GM21447 (cell line): ENCODE results near the gene CSH1.
"Not testable (repeated sequence)": the region's sequence is repeated elsewhere in the genome, so short reads cannot be mapped to it uniquely, and the experiment has no call there.

ENCODE experiments used
- ATAC-seq: cut with Tn5 transposase; IDR thresholded peaks from one replicate; pipeline ENCODE4 v1.9.1; 2021; ENCODE audit not compliant: unreplicated experiment

The CSH1 gene

DNA sequence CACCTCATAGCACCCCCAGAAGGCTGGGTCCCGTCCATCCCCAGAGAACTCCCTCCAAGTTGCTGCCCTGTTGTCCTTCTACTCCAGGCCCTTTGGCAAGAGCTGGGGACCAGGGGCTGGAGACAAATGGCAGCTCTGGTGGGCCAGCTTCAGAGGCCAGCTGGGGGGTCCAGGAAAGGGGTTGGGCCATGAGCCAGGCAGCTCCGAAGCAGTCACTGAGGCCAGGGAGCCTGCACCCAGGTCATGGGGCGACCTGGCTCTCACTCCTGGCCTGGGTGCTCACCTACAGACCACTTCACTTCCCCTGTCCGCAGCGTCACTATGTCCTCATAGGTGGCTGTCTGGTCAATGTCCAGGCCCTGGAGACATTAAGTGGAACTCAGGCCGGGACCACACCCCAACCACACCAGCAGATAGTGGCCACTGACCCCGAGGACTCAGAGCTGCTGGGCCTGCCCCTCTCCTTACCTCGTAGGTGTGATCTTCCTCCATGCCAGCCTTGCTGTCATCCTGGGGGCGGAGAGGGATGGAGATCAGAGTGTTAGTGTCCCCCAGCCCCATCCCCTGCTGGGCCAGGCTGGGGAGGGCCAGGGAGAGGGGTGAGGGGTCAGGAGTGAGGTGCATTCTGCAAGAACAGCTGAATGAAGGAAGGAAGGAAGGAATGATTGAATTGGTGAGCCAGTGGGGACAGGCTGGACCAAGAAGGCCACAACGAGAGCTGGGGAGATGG lies 32.8 kb upstream of the CSH1 start:
- no peak for ATAC-seq

DNA sequence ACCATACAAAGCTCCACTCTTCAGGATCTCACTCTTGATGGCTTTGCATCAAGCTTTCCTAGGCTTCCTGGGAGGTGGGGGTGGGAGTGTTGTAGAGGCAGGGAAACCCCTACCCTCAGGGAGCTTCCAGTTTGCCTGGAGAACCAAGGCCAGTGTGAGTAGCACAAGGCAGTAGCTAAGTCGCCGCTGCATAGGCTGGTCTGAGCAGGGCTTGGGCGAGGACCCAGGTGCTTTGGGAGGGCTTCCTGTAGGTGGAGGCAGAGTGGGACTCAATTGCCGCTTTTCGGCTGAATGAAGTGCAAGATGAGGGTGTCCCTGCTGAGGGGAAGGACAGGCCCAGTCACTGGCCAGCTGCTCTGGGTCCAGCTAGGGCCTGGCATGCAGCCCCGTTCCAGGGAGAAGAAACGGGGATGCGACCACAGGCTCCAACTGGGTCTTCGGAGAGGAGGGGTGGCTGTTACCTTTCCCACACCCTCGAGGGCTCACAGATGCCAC lies 31.8 kb upstream of the CSH1 start:
- ATAC-seq = no peak

DNA sequence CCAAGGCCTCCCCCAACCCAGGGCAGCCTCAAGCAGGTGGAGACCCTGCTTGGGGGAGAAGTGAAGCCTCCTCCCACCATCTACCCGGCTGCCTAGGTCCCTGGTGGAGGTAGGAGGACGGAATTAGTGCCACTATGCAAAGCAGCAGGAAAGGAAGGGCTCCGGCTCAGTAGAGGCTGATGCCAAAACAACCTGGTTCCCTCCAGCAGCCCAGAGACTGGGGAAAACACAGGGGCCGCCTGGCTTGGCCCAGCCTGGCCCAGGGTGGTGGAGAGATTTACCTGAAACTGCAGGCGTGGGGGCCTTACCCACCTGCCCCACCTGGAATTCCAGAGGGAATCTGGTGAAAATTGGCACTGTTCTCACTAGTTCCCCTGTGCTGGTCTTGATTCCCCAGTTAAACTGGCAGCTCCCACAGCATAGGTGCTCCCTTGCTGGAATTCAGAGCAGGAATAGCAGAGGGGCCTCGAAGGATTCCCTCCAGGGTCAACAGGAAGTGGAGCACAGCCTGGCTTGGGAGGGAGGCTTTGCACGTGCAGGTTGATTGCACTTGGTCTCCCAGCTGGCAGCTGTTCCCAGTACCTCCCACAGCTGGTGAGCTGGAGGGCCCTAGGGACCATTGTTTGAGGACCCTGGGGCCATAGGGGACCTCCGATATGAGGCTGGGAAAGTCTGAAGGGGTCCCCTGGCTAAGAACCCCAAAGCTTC lies 31.2 kb upstream of the CSH1 start:
- peak; percentile 28 for ATAC-seq

DNA sequence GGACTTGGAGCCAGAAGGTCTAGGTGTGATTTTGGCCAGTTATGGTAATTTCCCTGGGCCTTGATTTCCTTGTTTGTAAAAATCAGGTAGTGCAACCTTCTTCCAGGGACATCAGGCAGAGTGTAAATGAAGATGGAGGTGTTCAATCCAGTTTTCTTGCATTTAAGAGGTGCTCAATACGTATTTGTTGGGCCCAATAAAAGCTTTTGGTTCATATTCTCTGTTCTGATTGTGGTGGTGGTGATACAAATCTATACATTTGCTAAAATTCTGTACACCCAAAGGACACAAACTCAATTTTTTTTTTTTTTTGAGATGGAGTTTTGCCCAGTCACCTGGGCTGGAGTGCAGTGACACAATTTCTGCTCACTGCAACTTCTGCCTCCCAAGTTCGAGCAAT lies 29.8 kb upstream of the CSH1 start:
- ATAC-seq = no peak

DNA sequence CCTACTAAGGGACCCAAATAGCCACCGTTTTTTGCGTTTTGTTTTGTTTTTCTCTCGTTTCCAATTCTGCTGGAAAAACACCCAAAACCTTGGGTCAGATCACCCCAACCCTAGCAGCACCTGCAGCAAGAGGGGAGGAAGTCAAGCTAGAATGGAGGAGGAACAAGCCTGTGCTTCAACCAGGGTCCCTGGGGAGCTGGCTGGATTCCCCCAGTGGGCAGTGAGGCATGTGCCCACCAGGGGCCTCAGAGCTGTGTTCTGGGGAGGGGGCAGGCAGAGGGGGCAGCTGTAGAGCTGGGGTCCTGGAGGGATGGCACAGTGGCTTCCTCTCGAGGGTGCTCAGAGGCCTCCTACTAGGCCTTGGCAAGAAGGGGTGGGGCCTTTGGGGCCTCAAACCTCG lies 29.2 kb upstream of the CSH1 start:
- ATAC-seq = peak; percentile 33

DNA sequence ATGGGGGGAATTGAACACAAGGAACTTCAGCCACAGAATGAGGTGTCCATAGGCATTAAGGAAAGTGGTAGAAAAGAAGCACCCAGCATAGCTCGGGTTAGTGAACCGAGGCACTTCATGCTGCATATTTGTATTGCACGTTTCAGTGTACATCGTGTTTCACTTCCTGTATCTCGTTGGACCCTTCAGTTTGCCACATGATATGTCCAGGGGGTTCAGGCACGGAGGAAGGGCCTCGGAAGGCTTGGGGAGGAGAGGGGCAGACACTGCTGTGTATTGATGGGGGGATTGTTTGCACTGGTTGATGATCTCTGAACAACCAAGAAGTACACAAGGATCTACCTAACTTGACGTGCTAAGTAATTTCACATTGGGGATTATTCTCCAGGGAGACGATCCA lies 26.0 kb upstream of the CSH1 start:
- ATAC-seq = peak; percentile 69

DNA sequence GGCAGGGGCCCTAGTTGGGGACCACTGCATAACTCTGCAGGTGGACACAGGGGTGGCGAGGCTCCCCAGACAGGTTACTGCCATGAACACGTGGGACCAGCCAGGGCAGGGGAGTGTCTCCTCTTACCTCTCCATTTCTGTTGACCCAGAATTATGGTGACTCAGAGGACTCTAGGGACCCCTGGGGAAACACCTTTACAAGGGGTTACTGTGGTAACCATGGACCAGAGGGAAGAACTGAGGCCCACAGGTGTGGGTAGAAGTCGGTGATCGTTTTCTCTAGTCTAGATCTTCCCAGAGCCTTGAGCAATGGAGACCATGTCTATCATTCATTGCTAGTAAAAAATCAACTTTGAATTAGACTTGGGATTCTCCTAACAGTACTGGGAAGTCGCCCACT lies 24.4 kb upstream of the CSH1 start:
- not testable (repeated sequence) for ATAC-seq

DNA sequence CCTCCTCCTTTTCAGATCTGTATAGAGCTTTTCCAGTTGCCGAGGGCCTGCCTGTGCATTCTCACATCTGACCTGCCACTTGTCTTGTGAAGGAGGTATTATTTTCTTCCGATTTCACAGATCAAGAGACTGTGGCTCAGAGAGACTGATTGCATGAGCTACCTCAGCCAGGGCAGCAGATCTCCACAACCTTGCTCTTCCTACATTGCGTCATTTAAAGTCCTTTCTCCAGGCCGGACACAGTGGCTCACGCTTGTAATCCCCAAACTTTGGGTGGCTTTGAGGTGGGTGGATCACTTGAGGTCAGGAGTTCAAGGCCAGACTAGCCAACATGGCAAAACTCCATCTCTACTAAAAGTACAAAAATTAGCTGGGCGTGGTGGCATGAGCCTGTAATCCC lies 23.7 kb upstream of the CSH1 start:
- ATAC-seq = not testable (repeated sequence)

DNA sequence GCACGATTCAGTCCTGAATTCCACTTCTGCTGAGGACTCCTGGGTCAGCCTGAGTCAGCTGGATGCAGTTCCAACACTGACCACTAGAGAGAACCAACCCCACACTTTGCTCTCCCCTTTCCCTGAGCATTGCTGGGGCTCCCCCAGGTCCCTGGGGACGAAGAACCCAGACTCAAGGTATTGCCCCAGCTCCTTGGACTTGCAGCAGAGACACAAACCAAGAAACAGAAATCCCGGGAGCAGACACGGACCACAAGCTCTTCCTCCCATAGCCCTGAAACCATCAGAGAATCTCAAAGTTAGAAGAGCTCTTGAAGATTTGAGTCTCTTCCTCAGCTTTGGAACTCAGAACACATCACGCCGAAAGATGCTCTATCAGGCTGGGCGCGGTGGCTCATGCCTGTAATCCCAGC lies 22.9 kb upstream of the CSH1 start:
- ATAC-seq = peak; percentile 42

DNA sequence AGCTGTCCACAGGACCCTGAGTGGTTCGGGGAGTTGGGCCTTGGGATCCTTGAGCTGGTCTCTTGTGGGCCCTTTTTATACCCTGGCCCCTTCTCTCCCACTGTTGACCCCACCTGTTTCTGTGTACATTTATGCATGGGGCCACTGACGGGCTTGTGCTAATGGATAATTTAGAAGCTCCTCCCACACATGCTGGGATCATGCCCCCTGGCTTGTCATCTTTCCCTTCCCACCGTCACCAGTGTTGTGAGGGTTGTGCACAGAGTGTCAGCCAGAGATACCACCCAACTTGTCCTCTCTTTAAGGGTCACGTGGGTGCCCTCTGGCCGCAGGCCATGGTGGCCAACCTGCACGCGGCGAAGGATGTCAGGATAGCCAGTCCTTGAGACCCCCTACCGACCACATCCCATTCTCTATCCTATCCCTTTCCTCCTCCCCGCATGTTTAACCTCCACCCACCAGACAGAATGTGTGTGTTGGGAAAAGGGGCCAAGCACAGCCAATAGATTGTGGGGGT lies 22.5 kb upstream of the CSH1 start, which contains the start of gene GH1:
Gene GH1, minus strand, starts transcription at position 51 of the 517 bp plus-strand sequence. CDS start 63 bp downstream, outside the sequence.
- ATAC-seq = not testable (repeated sequence)

DNA sequence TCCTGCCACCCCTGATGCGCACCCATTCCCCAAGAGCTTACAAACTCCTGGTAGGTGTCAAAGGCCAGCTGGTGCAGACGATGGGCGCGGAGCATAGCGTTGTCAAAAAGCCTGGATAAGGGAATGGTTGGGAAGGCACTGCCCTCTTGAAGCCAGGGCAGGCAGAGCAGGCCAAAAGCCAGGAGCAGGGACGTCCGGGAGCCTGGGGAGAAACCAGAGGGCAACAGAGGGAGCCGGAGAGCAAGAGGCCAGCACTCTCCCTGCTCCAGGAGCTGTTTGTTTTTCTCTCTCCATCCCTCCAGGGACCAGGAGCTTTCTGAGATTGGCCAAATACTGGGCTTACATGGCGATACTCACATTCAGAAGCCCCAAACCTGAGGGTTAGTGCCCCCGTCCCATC lies 21.9 kb upstream of the CSH1 start:
- ATAC-seq = no peak

DNA sequence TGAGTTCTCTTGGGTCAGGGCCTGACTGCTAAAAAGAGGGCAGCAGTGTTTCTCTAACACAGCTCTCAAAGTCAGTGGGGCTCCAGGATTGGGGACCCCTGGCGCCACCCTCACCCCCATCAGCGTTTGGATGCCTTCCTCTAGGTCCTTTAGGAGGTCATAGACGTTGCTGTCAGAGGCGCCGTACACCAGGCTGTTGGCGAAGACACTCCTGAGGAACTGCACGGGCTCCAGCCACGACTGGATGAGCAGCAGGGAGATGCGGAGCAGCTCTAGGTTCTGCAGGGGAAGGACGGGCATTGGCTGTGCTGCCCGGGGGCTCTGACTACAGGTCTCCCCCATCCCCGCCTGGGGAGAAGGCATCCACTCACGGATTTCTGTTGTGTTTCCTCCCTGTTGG lies 21.3 kb upstream of the CSH1 start:
- ATAC-seq = no peak

DNA sequence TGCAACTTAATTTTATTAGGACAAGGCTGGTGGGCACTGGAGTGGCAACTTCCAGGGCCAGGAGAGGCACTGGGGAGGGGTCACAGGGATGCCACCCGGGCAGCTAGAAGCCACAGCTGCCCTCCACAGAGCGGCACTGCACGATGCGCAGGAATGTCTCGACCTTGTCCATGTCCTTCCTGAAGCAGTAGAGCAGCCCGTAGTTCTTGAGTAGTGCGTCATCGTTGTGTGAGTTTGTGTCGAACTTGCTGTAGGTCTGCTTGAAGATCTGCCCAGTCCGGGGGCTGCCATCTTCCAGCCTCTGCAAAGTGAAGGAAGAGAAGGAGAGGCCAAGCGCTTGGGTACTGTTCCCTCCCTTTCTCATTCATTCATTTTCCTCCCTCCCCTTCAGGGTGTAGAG lies 20.8 kb upstream of the CSH1 start:
- not testable (repeated sequence) for ATAC-seq

DNA sequence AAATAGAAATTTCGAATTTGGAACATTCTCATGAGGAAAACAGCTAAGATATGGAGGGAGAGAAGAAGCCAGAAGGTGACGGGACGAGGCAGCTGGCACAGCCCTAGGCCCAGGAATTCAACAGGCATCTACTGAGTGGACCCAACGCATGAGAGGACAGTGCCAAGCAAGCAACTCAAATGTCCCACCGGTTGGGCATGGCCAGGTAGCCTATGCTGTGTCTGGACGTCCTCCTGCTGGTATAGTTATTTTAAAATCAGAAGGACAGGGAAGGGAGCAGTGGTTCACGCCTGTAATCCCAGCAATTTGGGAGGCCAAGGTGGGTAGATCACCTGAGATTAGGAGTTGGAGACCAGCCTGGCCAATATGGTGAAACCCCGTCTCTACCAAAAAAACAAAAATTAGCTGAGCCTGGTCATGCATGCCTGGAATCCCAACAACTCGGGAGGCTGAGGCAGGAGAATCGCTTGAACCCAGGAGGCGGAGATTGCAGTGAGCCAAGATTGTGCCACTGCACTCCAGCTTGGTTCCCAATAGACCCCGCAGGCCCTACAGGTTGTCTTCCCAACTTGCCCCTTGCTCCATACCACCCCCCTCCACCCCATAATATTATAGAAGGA lies 20.3 kb upstream of the CSH1 start:
- ATAC-seq = no peak

DNA sequence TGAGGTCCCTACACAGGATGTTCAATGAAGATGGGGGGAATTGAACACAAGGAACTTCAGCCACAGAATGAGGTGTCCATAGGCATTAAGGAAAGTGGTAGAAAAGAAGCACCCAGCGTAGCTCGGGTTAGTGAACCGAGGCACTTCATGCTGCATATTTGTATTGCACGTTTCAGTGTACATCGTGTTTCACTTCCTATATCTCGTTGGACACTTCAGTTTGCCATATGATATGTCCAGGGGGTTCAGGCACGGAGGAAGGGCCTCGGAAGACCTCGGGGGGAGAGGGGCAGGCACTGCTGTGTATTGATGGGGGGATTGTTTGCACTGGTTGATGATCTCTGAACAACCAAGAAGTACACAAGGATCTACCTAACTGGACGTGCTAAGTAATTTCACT lies 19.4 kb upstream of the CSH1 start:
- peak; percentile 72 for ATAC-seq

DNA sequence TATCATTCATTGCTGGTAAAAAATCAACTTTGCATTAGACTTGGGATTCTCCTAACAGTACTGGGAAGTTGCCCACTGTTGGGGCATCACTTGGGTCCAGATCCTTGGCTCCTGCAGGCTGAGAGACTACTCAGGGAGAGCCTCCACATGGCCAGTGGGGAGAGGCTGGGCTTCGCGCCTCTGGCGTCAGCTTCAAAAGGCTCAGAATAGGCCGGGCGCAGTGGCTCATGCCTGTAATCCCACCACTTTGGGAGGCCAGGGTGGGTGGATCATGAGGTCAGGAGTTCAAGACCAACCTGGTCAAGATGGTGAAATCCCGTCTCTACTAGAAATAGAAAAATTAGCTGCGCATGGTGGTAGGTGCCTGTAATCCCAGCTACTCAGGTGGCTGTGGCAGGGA lies 18.1 kb upstream of the CSH1 start:
- ATAC-seq = no peak

DNA sequence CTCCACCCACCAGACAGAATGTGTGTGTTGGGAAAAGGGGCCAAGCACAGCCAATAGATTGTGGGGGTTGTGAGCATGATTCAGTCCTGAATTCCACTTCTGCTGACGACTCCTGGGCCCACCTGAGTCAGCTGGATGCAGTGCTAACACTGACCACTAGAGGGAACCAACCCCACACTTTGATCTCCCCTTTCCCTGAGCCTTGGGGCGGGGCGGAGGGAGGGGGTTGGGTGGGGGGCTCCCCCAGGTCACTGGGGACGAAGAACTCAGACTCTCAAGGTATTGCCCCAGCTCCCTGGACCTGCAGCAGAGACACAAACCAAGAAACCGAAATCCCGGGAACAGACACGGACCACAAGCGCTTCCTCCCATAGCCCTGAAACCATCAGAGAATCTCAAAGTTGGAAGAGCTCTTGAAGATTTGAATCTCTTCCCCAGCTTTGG lies 15.3 kb upstream of the CSH1 start:
- ATAC-seq = no peak

DNA sequence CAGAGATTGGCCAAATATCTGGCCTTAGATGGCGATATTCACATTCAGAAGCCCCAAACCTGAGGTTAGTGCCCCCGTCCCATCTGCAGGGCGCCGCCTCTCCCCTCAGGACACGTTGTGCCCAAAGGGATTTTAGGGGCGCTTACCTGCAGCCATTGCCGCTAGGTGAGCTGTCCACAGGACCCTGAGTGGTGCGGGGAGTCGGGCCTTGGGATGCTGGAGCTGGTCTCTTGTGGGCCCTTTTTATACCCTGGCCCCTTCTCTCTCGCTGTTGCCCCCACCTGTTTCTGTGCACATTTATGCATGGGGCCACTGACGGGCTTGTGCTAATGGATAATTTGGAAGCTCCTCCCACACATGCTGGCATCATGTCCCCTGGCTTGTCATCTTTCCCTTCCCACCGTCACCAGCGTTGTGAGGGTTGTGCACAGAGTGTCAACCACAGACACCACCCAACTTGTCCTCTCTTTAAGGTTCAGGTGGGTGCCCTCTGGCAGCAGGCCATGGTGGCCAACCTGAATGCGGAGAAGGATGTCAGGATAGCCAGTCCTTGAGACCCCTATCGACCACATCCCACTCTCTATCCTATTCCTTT lies 14.8 kb upstream of the CSH1 start, which contains the start of gene CSHL1:
Gene CSHL1, minus strand, starts transcription at position 218 of the 595 bp plus-strand sequence. Its CDS starts 62 bp downstream, at position 156.
- ATAC-seq = no peak

DNA sequence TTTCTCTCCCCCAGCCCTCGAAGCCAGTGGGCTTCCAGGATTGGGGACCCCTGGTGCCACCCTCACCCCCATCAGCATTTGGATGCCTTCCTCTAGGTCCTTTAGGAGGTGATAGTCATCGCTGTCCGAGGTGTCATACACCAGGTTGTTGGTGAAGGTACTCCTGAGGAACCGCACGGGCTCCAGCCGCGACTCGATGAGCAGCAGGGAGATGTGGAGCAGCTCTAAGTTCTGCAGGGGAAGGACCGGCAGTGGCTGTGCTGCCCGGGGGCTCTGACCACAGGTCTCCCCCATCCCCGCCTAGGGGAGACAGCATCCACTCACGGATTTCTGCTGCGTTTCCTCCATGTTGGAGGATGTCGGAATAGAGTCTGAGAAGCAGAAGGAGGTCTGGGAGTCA lies 13.7 kb upstream of the CSH1 start:
- no peak for ATAC-seq

DNA sequence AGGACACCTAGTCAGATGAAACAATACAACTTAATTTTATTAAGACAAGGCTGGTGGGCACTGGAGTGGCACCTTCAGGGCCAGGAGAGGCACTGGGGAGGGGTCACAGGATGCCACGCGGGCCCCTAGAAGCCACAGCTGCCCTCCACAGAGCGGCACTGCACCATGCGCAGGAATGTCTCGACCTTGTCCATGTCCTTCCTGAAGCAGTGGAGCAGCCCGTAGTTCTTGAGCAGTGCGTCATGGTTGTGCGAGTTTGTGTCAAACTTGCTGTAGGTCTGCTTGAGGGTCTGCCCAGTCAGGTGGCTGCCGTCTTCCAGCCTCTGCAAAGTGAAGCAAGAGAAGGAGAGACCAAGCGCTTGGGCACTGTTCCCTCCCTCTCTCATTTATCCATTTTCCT lies 13.2 kb upstream of the CSH1 start:
- not testable (repeated sequence) for ATAC-seq

DNA sequence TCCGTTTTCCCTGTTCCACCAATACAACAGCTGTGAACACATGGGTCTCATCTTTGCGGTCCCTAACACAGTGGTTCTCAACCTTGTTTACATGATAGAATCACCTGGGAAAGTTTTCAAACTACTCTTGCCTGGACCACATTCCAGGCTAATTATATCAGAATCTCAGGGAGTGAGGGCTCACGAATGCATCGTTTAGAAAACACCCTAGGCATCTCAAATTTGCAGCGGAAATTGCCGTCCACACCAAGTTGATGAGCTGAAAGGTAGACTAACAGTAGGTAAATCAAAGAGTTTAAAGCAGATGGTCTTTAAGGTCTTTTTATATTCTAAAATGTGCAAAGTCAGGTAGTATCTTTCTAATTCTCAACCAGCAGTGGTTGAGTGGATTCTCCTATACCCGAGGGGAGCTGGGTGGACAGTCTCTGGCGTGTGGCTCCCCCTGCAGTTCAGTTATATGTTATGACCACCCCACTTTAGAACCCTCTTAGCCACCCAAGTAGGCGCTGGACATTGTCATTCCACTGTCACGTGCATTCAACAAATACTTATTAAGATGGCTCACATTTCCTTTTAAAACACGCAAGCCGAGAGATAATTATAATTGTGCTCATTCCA lies 10.9 kb upstream of the CSH1 start:
- not testable (repeated sequence) for ATAC-seq
